GM23338 (cell line): Measurements from ENCODE around the gene SNRPD3. TPM values are rescaled to one million over a fixed set of nuclear protein-coding genes. Genes with fewer than 3 reads are reported as not detected.
A peak's percentile ranks its signal among the peaks of the same experiment; 100 is the strongest.

Experiments used
- ATAC-seq: fragments of 200-7000 bp; cut with Tn5 transposase; 3 replicates; pipeline ENCODE4 v1.9.1; 2020
- DNase-seq: peaks from one replicate; pipeline ENCODE4 v3.0.0-alpha.2; 2015; ENCODE audit warnings: low spot score
- H2AFZ ChIP-seq: fragments of 200-600 bp; sonication (generic); 2 replicates; pipeline ENCODE4 v1.8.0; 2016; ENCODE audit warnings: antibody characterized with exemption, mild to moderate bottlenecking, moderate library complexity
- H3F3A ChIP-seq: fragments of 200-600 bp; sonication (generic); replicated peaks from 2 replicates; pipeline ENCODE4 v1.8.0; 2017; ENCODE audit warnings: antibody characterized with exemption, mixed run types, low read depth
- H3K27ac ChIP-seq: fragments of 200-600 bp; sonication (generic); 2 replicates; pipeline ENCODE4 v1.6.1; 2016; ENCODE audit warnings: low read depth
- H3K27me3 ChIP-seq: fragments of 200-600 bp; sonication (generic); 2 replicates; pipeline ENCODE4 v1.8.0; 2016; ENCODE audit warnings: mild to moderate bottlenecking, mixed run types, moderate library complexity; ENCODE audit not compliant: insufficient read depth
- H3K36me3 ChIP-seq: fragments of 200-600 bp; sonication (generic); 2 replicates; pipeline ENCODE4 v1.8.0; 2016; ENCODE audit warnings: mild to moderate bottlenecking; ENCODE audit not compliant: insufficient read depth
- H3K4me1 ChIP-seq: fragments of 200-600 bp; sonication (generic); 2 replicates; pipeline ENCODE4 v1.8.0; 2016; ENCODE audit warnings: mild to moderate bottlenecking, moderate library complexity; ENCODE audit not compliant: insufficient read depth
- H3K4me2 ChIP-seq: fragments of 200-600 bp; sonication (generic); 2 replicates; pipeline ENCODE4 v1.7.1; 2017; ENCODE audit warnings: mixed run types
- H3K4me3 ChIP-seq: fragments of 200-600 bp; sonication (generic); 2 replicates; pipeline ENCODE4 v1.6.1; 2016; ENCODE audit warnings: mixed run types
- H3K79me2 ChIP-seq: fragments of 200-600 bp; sonication (generic); replicated peaks from 2 replicates; pipeline ENCODE4 v1.8.0; 2017; ENCODE audit warnings: mild to moderate bottlenecking; ENCODE audit not compliant: insufficient read depth
- H3K9me2 ChIP-seq: fragments of 200-600 bp; sonication (generic); 2 replicates; pipeline ENCODE4 v1.8.0; 2017; ENCODE audit not compliant: insufficient read depth
- H4K20me1 ChIP-seq: fragments of 200-600 bp; sonication (generic); replicated peaks from 2 replicates; pipeline ENCODE4 v1.8.0; 2017; ENCODE audit warnings: mild to moderate bottlenecking; ENCODE audit not compliant: insufficient read depth
- H3K27ac Mint-ChIP-seq: 2 replicates; pipeline ENCODE4 v1.8.0; 2020; ENCODE audit warnings: inconsistent platforms, mild to moderate bottlenecking, moderate library complexity, mixed read lengths
- H3K27me3 Mint-ChIP-seq: 3 replicates; pipeline ENCODE4 v1.8.0; 2022; ENCODE audit warnings: low read depth, mild to moderate bottlenecking, moderate library complexity, mixed read lengths, inconsistent platforms; ENCODE audit not compliant: insufficient read depth, poor library complexity
- H3K36me3 Mint-ChIP-seq: 3 replicates; pipeline ENCODE4 v1.8.0; 2021; ENCODE audit warnings: low read depth, mild to moderate bottlenecking, inconsistent platforms, moderate library complexity, mixed read lengths
- H3K4me1 Mint-ChIP-seq: 3 replicates; pipeline ENCODE4 v1.8.0; 2020; ENCODE audit warnings: mild to moderate bottlenecking, inconsistent platforms, mixed read lengths
- H3K4me3 Mint-ChIP-seq: 3 replicates; pipeline ENCODE4 v1.8.0; 2021; ENCODE audit warnings: moderate library complexity, mild to moderate bottlenecking, inconsistent platforms, mixed read lengths
- H3K9me3 Mint-ChIP-seq: 3 replicates; pipeline ENCODE4 v1.8.0; 2020; ENCODE audit warnings: moderate library complexity, mild to moderate bottlenecking, inconsistent platforms, mixed read lengths
- CREB1 ChIP-seq: fragments of 250-450 bp; sonication (Bioruptor Pico); IDR thresholded peaks from 2 replicates; pipeline ENCODE4 v1.5.0; 2020; ENCODE audit warnings: low read depth, mild to moderate bottlenecking, moderate library complexity
- EZH2 ChIP-seq: fragments of 200-600 bp; sonication (generic); IDR thresholded peaks from one replicate; pipeline ENCODE4 v1.8.0; 2017; ENCODE audit warnings: antibody characterized with exemption, mild to moderate bottlenecking, low read depth; ENCODE audit not compliant: unreplicated experiment
- EZH2phosphoT487 ChIP-seq: fragments of 200-600 bp; sonication (generic); IDR thresholded peaks from one replicate; pipeline ENCODE4 v1.8.1; 2018; ENCODE audit warnings: antibody characterized with exemption; ENCODE audit not compliant: unreplicated experiment
- JUNB ChIP-seq: IDR thresholded peaks from one replicate; pipeline ENCODE4 v1.6.1; 2016; ENCODE audit warnings: antibody characterized with exemption; ENCODE audit not compliant: unreplicated experiment
- NANOG ChIP-seq: IDR thresholded peaks from 2 replicates; pipeline ENCODE4 v1.6.1; 2016; ENCODE audit warnings: antibody characterized with exemption, borderline replicate concordance
- POLR2AphosphoS5 ChIP-seq: IDR thresholded peaks from 2 replicates; pipeline ENCODE4 v1.6.1; 2016; ENCODE audit warnings: antibody characterized with exemption, low read depth
- STAT1 ChIP-seq: IDR thresholded peaks from one replicate; pipeline ENCODE4 v1.6.1; 2016; ENCODE audit warnings: antibody characterized with exemption; ENCODE audit not compliant: unreplicated experiment
- ZNF114 ChIP-seq: fragments of 250-450 bp; sonication (Bioruptor Pico); IDR thresholded peaks from 2 replicates; pipeline ENCODE4 v1.5.0; 2020; ENCODE audit warnings: mild to moderate bottlenecking, moderate library complexity
- ZNF331 ChIP-seq: fragments of 250-450 bp; sonication (Bioruptor Pico); IDR thresholded peaks from 2 replicates; pipeline ENCODE4 v1.5.0; 2020; ENCODE audit warnings: low read depth, mild to moderate bottlenecking, moderate library complexity
- polyA plus RNA-seq: library from polyadenylated mRNA; unstranded; fragments of >200 nt; fragmentation: Nextera tagmentation; extraction: Ambion mirVana; gene quantifications from 2 replicates; pipeline ENCODE4 v1.2.1, GENCODE V29; 2016
- total RNA-seq: library from RNA; depleted of rRNA; stranded (reverse); fragments of >200 nt; shearing (Covaris generic); gene quantifications from 2 replicates; pipeline ENCODE4 v1.2.3, GENCODE V29; 2014
- TF ChIP-seq, protein P1 (sequence below): IDR thresholded peaks from one replicate; pipeline ENCODE4 v1.6.1; 2018; ENCODE audit warnings: antibody characterized with exemption; ENCODE audit not compliant: unreplicated experiment
- TF ChIP-seq, protein P2 (sequence below): IDR thresholded peaks from 2 replicates; pipeline ENCODE4 v1.6.1; 2016; ENCODE audit warnings: antibody characterized with exemption

SNRPD3 gene
- total and polyA plus RNA-seq, 2 experiments from 2014 or later = 314 to 375 TPM

DNA sequence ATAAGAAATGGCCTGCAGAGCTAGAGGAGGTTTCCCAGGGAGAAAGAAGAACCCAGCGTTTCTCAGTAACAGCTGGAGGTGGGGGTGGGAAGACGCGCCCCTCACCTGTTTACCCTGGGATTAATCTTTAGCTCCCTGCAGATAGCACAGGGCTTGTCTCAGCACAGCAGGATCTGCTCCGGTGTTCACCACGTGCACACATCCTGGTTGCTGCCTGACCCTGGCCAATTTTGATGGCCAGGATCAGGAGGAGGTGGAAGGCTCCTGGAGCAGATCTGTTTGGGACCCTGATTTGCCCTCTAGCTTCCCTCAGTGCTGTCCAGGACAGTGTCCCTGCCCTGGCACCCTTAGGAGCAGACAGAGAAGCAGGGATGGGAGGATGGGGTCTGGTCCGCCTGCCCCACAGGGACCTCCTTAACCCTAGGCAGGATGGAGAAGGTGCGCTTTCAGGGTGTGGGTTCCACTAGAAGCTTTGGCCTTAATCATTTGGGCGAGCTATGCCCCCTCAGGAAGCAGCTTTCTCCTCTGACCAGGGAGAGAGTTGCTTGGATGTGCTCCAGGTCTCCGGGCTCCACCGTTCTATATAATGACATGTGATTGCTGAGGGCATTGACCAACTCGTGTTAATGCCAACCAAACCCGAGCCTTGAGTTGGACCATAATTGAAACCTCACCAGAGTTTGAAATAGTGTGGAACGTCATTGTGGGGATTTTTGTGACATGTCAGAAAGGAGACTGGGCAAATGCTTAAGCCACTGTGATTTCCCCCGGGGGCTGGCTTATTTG, 41.4 kb upstream of the SNRPD3 start (continued):
- TF ChIP-seq, protein P1, sequence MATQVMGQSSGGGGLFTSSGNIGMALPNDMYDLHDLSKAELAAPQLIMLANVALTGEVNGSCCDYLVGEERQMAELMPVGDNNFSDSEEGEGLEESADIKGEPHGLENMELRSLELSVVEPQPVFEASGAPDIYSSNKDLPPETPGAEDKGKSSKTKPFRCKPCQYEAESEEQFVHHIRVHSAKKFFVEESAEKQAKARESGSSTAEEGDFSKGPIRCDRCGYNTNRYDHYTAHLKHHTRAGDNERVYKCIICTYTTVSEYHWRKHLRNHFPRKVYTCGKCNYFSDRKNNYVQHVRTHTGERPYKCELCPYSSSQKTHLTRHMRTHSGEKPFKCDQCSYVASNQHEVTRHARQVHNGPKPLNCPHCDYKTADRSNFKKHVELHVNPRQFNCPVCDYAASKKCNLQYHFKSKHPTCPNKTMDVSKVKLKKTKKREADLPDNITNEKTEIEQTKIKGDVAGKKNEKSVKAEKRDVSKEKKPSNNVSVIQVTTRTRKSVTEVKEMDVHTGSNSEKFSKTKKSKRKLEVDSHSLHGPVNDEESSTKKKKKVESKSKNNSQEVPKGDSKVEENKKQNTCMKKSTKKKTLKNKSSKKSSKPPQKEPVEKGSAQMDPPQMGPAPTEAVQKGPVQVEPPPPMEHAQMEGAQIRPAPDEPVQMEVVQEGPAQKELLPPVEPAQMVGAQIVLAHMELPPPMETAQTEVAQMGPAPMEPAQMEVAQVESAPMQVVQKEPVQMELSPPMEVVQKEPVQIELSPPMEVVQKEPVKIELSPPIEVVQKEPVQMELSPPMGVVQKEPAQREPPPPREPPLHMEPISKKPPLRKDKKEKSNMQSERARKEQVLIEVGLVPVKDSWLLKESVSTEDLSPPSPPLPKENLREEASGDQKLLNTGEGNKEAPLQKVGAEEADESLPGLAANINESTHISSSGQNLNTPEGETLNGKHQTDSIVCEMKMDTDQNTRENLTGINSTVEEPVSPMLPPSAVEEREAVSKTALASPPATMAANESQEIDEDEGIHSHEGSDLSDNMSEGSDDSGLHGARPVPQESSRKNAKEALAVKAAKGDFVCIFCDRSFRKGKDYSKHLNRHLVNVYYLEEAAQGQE = no peak
- TF ChIP-seq EZH2phosphoT487 = no peak
- TF ChIP-seq JUNB = no peak
- no peak for TF ChIP-seq STAT1

DNA sequence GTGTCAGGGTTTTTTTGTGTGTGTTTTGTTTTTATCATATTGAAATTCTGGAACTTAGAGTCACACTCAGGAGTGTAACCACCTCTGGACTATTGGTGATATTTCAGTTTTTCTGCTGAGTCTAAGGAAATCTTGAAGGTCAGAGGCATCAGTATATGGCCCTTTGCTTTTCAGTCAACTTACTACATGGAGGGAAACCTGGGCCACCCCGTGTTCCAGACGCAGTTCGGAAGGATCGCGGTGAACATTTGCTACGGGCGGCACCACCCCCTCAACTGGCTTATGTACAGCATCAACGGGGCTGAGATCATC, 40.8 kb upstream of the SNRPD3 start:
- Mint-ChIP-seq H3K9me3 (no peaks in the 10 kb centered on the region), H3K4me1 (peaks cover 15% of the 10 kb centered on the region), H3K27ac (no peak overlapping the region), H3K4me3 (no peak overlapping the region), H3K36me3 (no peaks in the 10 kb centered on the region), H3K27me3 (peaks cover 16% of the 10 kb centered on the region)
- H3K4me3 ChIP-seq = no peak overlapping the region
- H3K79me2 ChIP-seq = no peaks in the 10 kb centered on the region
- no peak overlapping the region for H3K4me2 ChIP-seq
- no peaks in the 10 kb centered on the region for H3K36me3 ChIP-seq
- ATAC-seq (no peak), DNase-seq (no peak)
- H3K9me2 ChIP-seq = no peaks in the 10 kb centered on the region
- H4K20me1 ChIP-seq = no peaks in the 10 kb centered on the region
- H3K27me3 ChIP-seq = no peaks in the 10 kb centered on the region
- no peak overlapping the region for H3K27ac ChIP-seq
- H3F3A ChIP-seq = no peaks in the 10 kb centered on the region
- H2AFZ ChIP-seq = 0 out of 2 replicates have a peak overlapping the region, but pooled peaks have one; percentile 74
- H3K4me1 ChIP-seq = peaks cover 20% of the 10 kb centered on the region; the same call in 1 of the 2 replicates
- TF ChIP-seq POLR2AphosphoS5 (no peak), ZNF331 (CRISPR knock-in tag) (no peak), CREB1 (CRISPR knock-in tag) (no peak), JUNB (no peak), EZH2 (no peak), STAT1 (no peak), EZH2phosphoT487 (no peak), ZNF114 (CRISPR knock-in tag) (no peak), NANOG (no peak)
- TF ChIP-seq, protein P2, sequence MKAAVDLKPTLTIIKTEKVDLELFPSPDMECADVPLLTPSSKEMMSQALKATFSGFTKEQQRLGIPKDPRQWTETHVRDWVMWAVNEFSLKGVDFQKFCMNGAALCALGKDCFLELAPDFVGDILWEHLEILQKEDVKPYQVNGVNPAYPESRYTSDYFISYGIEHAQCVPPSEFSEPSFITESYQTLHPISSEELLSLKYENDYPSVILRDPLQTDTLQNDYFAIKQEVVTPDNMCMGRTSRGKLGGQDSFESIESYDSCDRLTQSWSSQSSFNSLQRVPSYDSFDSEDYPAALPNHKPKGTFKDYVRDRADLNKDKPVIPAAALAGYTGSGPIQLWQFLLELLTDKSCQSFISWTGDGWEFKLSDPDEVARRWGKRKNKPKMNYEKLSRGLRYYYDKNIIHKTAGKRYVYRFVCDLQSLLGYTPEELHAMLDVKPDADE = no peak
- TF ChIP-seq, protein P1 = no peak
